ENCODE results near the gene MAMDC2. TPM values are rescaled to one million over a fixed set of nuclear protein-coding genes. Genes with fewer than 3 reads are reported as not detected.

Gene MAMDC2
- total and polyA plus RNA-seq, 4 donors = 2.0 to 14.6 (median 6.2) TPM

- no peak for DNase-seq
- WGBS, 2 donors = 87 to 88% methylated on average over 8 of the region's 8 CpGs
- peaks cover 0 to 1% of the 10 kb centered on the region in 2 donors for H3K36me3 ChIP-seq (ENCODE audit: control insufficient read depth in 1 of 2, insufficient read depth in 2 of 2, low read length in 1 of 2)
- ATAC-seq (ENCODE audit: low FRiP score) = no peak
- intact Hi-C loops (cut with DNase I) = no loop called here
- no peak overlapping the region for H3K27ac ChIP-seq (ENCODE audit: low read depth in 1 of 2, low read length in 2 of 2)
- H3K9me3 ChIP-seq (ENCODE audit: control insufficient read depth, low read length) = no peaks in the 10 kb centered on the region
- H3K27me3 ChIP-seq (ENCODE audit: control insufficient read depth in 1 of 2, insufficient read depth in 2 of 2, low read length in 1 of 2) = no peaks in the 10 kb centered on the region
- peaks cover 9 to 15% of the 10 kb centered on the region in 2 donors for H3K4me1 ChIP-seq (ENCODE audit: control insufficient read depth in 1 of 2, insufficient read depth in 2 of 2, low read length in 2 of 2)
- H3K4me3 ChIP-seq (ENCODE audit: low read length in 2 of 2) = no peak overlapping the region
These were observed 217.0 kb downstream of the MAMDC2 start for GRCh38 chr9:70260606-70261005.

GRCh38 chr9:70261131-70261870 lies 217.7 kb downstream of the MAMDC2 start:
- no peak for ATAC-seq (ENCODE audit: low FRiP score)
- Histone ChIP-seq H3K36me3 (ENCODE audit: control insufficient read depth in 1 of 2, insufficient read depth in 2 of 2, low read length in 1 of 2) (peaks cover 0 to 1% of the 10 kb centered on the region in 2 donors), H3K9me3 (ENCODE audit: control insufficient read depth, low read length) (no peaks in the 10 kb centered on the region), H3K27me3 (ENCODE audit: control insufficient read depth in 1 of 2, insufficient read depth in 2 of 2, low read length in 1 of 2) (no peaks in the 10 kb centered on the region), H3K4me1 (ENCODE audit: control insufficient read depth in 1 of 2, insufficient read depth in 2 of 2, low read length in 2 of 2) (peaks cover 8 to 15% of the 10 kb centered on the region in 2 donors), H3K27ac (ENCODE audit: low read depth in 1 of 2, low read length in 2 of 2) (no peak overlapping the region), H3K4me3 (ENCODE audit: low read length in 2 of 2) (no peak overlapping the region)
- WGBS, 2 donors = 40 to 48% methylated on average over 4 of the region's 4 CpGs
- intact Hi-C loops (cut with DNase I) = no loop called here
- DNase-seq = no peak

GRCh38 chr9:70262366-70262765 lies 218.7 kb downstream of the MAMDC2 start:
- intact Hi-C loops (cut with DNase I) = no loop called here
- no peak overlapping the region for H3K27ac ChIP-seq (ENCODE audit: low read depth in 1 of 2, low read length in 2 of 2)

GRCh38 chr9:70262948-70263347 lies 219.3 kb downstream of the MAMDC2 start:
- 47 to 64% methylated on average over 6 of the region's 6 CpGs for WGBS, 2 donors
- no peak for ATAC-seq (ENCODE audit: low FRiP score)
- intact Hi-C loops (cut with DNase I) = no loop called here
- H3K36me3 ChIP-seq (ENCODE audit: control insufficient read depth in 1 of 2, insufficient read depth in 2 of 2, low read length in 1 of 2) = peaks cover 0 to 1% of the 10 kb centered on the region in 2 donors
- no peak for DNase-seq
- no peak overlapping the region for H3K4me3 ChIP-seq (ENCODE audit: low read length in 2 of 2)
- no peaks in the 10 kb centered on the region for H3K9me3 ChIP-seq (ENCODE audit: control insufficient read depth, low read length)
- H3K4me1 ChIP-seq (ENCODE audit: control insufficient read depth in 1 of 2, insufficient read depth in 2 of 2, low read length in 2 of 2) = peaks cover 8 to 15% of the 10 kb centered on the region in 2 donors
- no peaks in the 10 kb centered on the region for H3K27me3 ChIP-seq (ENCODE audit: control insufficient read depth in 1 of 2, insufficient read depth in 2 of 2, low read length in 1 of 2)
- no peak overlapping the region for H3K27ac ChIP-seq (ENCODE audit: low read depth in 1 of 2, low read length in 2 of 2)

More at GRCh38 chr9:70262366-70262765, 218.7 kb downstream of the MAMDC2 start:
- Histone ChIP-seq H3K27me3 (ENCODE audit: control insufficient read depth in 1 of 2, insufficient read depth in 2 of 2, low read length in 1 of 2) (no peaks in the 10 kb centered on the region), H3K36me3 (ENCODE audit: control insufficient read depth in 1 of 2, insufficient read depth in 2 of 2, low read length in 1 of 2) (peaks cover 0 to 1% of the 10 kb centered on the region in 2 donors), H3K9me3 (ENCODE audit: control insufficient read depth, low read length) (no peaks in the 10 kb centered on the region), H3K4me3 (ENCODE audit: low read length in 2 of 2) (no peak overlapping the region), H3K4me1 (ENCODE audit: control insufficient read depth in 1 of 2, insufficient read depth in 2 of 2, low read length in 2 of 2) (peaks cover 8 to 15% of the 10 kb centered on the region in 2 donors)
- no peak for DNase-seq
- no peak for ATAC-seq (ENCODE audit: low FRiP score)
- 96% methylated on average over 2 of the region's 2 CpGs for WGBS, 2 donors

GRCh38 chr9:70263421-70263820 lies 219.8 kb downstream of the MAMDC2 start:
- Histone ChIP-seq H3K27ac (ENCODE audit: low read depth in 1 of 2, low read length in 2 of 2) (no peak overlapping the region), H3K27me3 (ENCODE audit: control insufficient read depth in 1 of 2, insufficient read depth in 2 of 2, low read length in 1 of 2) (no peaks in the 10 kb centered on the region), H3K9me3 (ENCODE audit: control insufficient read depth, low read length) (no peaks in the 10 kb centered on the region), H3K4me3 (ENCODE audit: low read length in 2 of 2) (no peak overlapping the region), H3K36me3 (ENCODE audit: control insufficient read depth in 1 of 2, insufficient read depth in 2 of 2, low read length in 1 of 2) (peaks cover 0 to 1% of the 10 kb centered on the region in 2 donors), H3K4me1 (ENCODE audit: control insufficient read depth in 1 of 2, insufficient read depth in 2 of 2, low read length in 2 of 2) (peaks cover 8 to 15% of the 10 kb centered on the region in 2 donors)
- 47 to 50% methylated on average over 1 of the region's 1 CpG for WGBS, 2 donors
- no peak for ATAC-seq (ENCODE audit: low FRiP score)
- no peak for DNase-seq
- intact Hi-C loops (cut with DNase I) = no loop called here

Other genes with a start within 250 kb of the MAMDC2 start
- gene CFAP95, start 223.0 kb upstream of the MAMDC2 start, total RNA-seq = not detected
- not detected for gene CFAP95, start 223.0 kb upstream of the MAMDC2 start, polyA plus RNA-seq
- 10 to 100 TPM; 36.4 to 37.0 TPM for gene SMC5, start 215.1 kb downstream of the MAMDC2 start, total RNA-seq
- 10 to 100 TPM; 10.3 to 19.0 TPM for gene SMC5, start 215.1 kb downstream of the MAMDC2 start, polyA plus RNA-seq